OCI-M2 (cell line): ENCODE measurements around the gene DEAF1.

Experiments used
- DNase-seq: peaks from one replicate; lab custom pipeline; 2025; ENCODE audit not compliant: unreplicated experiment; lab: John Stamatoyannopoulos, UW

DEAF1 gene

GRCh38 chr11:625636-626268 lies 69.3 kb downstream of the DEAF1 start:
- DNase-seq: no peak

GRCh38 chr11:624705-625635 lies 70.1 kb downstream of the DEAF1 start, which contains the start of gene CDHR5:
TSS of gene CDHR5 (minus strand) at chr11:624955. CDS start at chr11:624902, 53 bp downstream.
- no peak for DNase-seq

GRCh38 chr11:623999-624704 lies 70.9 kb downstream of the DEAF1 start:
- DNase-seq: no peak

DNA sequence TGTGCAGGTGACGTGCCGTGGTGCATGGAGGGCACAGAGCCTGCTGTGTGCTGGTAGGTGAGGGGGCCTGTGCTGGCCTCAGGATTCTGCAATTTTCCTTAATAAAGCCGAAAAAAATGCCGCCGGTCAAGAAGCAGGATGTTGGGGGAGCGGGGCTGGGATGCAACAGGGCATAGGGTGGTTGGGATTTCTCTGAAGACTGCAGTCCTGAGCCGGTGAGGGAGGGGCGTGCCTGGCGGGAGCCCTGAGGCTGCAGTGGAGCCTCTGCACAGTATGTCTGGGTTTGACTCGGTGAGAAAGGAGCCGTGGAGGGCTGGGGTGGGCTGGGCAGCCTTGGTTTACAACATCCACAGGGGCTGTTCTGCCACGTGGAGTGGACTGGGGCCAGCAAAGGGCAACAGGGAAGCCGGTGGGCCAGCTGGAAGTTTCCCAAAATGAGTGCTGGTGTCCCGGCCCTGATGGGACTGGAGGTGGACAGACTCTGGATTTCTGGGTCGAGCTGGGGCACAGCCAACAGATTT lies 71.6 kb downstream of the DEAF1 start:
- no peak for DNase-seq

- DNase-seq: no peak
Observed at GRCh38 chr11:621838-622237, 73.2 kb downstream of the DEAF1 start.

GRCh38 chr11:620935-621814 lies 73.8 kb downstream of the DEAF1 start:
- no peak for DNase-seq

DNA sequence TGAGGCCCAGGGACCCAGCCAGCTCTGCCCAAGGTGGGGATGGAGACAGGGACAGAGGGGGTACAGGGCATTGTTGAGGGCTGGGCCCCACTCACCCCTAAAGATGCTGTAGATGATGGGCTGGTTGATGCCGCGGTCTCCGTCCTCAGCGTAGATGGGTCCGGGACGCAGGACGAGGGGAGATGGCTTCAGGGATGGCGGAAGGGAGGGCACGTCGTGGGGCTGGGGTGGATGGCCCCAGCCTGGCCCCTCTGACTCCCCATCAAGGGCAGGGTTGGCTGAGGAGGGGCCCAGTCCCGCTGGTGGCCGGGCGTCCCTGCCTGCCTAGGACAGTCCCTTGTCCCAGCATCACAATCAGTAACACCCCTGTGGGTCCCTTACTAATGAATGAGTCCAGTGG lies 74.8 kb downstream of the DEAF1 start:
- DNase-seq: no peak

GRCh38 chr11:619628-620050 lies 75.4 kb downstream of the DEAF1 start:
- DNase-seq: no peak

DNA sequence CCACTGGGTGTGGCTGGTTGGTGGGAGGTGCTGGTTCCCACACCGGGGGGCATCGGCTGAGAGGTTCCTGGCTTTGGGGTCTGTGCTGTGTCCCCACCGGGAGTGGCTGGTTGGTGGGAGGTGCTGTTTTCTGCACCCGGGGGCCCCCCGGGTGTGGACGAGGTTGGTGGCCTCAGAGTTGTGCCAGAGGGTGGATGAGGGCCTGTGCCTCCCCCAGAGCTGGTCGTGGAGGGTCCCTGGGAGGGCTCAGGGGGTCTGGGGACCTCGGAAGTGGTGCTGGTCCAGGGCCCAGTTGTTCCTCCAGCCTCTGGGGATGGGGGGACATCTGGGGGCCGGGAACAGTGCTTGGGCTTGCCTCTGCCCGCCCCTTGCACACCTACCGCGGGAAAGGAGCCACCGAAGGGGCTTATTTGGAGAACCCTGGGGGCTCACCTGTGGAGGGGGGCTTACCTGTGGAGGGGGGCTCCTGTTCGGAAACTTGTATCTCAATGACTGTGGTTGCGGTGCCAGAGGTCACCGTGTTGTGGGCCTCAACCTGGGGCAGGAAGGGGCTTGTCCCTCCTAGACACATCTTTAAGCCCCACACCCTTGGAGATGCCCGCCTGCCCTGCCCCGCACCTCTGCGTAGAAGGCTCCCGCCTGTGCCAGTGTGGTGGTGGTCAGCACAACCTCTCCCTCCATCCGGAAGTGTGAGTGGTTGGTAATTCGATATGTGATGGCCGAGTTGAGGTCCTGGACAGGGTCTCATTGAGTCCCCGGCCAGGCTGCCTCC lies 76.0 kb downstream of the DEAF1 start:
- DNase-seq: no peak

DNA sequence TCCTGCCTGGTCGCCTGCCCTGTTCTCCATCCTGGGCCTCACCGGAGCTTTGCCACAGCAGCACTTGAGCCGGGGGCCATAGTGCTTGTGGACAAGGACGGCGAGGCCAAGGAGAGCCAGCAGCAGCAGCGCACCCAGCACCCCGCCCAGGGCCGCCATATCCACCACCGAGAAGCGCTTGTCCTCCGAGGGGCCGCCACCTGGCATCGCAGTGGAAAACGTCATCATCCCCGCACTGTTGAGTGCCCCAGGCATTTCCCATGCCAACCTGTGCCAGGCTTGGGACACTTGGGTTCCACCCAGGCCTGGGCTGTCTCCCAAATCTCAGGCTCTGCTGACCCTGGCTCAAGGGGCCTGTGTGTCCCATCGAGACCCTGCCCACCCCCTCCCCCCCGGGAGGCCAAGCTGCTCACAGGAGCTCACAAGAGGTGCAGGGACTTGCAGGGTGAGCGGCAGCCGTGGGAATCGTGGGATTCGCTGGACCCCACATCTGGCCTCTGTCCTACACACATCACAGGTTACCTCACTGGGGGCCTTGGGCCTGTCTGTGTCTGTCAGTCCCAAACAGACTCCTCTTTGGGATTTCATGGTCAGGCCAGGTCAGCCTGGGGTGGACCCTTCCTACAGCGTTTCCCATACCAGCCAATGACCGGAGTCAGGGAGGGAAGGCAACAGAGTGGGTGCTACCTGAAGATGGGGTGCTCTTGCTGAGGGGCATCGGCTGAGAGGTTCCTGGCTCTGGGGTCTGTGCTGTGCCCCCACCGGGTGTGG lies 76.9 kb downstream of the DEAF1 start:
- DNase-seq: no peak

DNA sequence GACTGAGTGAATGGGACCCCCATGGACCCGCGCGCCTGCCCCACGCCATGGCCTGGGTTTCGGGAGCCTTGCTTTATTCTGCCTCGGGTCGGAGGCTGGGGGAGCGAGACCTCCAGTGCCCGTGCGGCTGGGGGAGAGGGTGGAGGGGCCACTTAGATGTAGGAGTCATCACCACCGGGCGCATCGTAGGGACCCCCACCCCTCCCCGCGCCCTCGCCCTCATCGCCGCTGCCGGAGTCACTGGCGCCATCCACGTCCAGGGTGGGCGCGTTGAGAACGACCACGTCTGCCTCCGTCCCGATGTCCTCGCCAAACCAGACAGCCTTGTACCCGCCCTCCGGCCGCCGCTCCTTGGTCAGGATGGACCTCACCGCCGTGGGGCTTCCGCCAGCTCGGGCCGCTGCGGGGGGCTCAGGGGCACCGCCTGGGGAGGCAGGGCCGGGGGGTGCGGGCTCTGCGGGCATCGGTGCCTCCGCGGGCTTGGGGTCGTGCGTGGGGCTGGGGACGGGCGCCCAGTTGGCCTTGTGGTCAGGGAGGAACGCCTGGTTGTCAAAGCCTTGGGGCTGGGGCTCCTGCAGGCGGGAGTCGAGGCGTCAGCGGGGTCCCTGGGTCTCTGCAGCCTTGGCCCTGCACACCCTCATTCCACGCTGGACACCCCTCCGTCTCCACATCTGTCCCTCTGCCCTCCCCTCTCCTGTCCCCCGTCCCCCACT lies 77.7 kb downstream of the DEAF1 start:
- DNase-seq: no peak

GRCh38 chr11:616320-617198 lies 78.5 kb downstream of the DEAF1 start:
- DNase-seq: no peak

GRCh38 chr11:615504-616319 lies 79.3 kb downstream of the DEAF1 start, which contains the start of gene IRF7:
TSS of gene IRF7 (minus strand) at chr11:615950. CDS start at chr11:615364, 586 bp downstream.
- peak; percentile 58 for DNase-seq

DNA sequence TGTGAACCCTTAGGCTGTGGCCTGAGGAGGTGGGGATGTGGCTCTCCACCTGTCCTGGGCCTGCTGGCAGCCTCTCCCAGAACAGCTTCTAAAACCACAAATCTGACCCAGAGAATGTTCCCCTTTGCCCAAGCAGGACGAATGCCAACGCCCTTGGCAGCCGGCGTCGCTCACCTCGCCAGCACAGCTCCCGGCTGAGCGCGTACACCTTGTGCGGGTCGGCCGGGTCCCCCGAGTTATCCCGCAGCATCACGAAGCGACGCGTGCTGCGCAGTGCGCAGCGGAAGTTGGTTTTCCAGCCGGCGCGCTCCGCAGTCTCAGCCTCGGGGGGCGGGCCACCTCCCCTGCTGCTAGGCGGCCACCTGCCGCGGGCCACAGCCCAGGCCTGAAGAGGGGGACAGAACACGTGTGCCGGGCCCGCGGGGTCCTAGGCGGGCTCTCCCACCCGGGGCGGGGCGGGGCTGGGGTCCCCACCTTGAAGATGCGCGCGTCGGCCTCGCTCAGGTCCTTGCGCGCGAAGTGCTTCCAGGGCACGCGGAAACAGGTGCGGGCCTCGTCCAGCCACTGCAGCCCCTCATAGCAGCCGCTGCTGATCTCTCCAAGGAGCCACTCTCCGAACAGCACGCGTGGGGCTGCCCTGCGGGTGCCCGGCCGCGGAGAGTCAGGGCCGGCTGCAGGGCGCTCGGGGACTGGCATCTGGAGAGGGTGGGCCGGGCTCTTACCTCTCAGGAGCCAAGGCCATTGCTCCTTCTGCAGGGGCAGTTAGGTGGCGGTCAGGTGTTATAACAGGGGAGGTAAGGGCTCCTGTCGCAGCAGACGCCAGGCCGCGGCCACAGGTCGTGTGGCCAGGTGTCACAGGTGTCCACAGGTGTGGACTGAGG lies 80.2 kb downstream of the DEAF1 start:
- no peak for DNase-seq

DNA sequence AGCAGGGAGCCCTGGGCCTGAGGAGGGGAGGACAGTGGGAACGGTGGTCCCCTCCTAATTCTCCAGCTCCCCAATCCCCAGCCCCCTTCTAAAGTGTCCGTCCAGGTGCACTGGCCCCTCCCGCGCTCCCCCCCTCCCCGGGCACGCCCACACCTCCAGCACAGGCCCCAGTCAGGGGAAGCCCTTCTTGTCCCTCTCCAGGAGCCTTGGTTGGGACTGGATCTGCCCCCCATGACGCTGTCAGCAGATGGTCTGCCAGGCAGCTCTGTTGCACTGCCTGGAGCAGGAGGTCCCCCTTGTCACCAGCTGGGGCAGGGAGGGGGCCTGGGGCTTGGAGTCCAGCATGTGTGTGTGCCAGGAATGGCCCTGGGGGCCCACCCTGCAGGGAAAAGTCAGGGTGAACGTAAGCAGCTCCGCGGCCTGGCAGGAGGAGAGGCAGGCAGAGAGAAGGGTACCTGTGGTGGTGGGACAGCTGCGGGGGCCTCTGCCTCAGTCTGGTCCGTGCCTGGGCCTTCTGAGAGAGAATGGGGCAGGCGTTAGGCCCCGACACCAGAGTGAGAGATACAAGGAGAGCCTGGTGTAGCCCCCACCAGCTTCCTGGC lies 80.9 kb downstream of the DEAF1 start:
- no peak for DNase-seq
